Measurements from ENCODE around the gene VBP1.
"Not testable (repeated sequence)": the region's sequence is repeated elsewhere in the genome, so short reads cannot be mapped to it uniquely, and the experiment has no call there.

Gene VBP1

GRCh38 chrX:155263854-155264628, 47.8 kb downstream of the VBP1 start, which contains the start of gene RAB39B:
Gene RAB39B, minus strand, starts transcription at chrX:155264491. Its CDS starts 203 bp downstream, at chrX:155264288.
- peak; percentile 1 for DNase-seq (ENCODE audit: low read depth, low spot score)

GRCh38 chrX:155266439-155266838, 50.2 kb downstream of the VBP1 start:
- no peak for DNase-seq (ENCODE audit: low read depth, low spot score)

- DNase-seq (ENCODE audit: low read depth, low spot score) = not testable (repeated sequence)
Observed at GRCh38 chrX:155267995-155268394, 51.7 kb downstream of the VBP1 start.

GRCh38 chrX:155270969-155271368, 54.7 kb downstream of the VBP1 start:
- DNase-seq (ENCODE audit: low read depth, low spot score) = no peak

- DNase-seq (ENCODE audit: low read depth, low spot score) = no peak
Observed at GRCh38 chrX:155279873-155280272, 63.6 kb downstream of the VBP1 start.
